HG03565 (cell line): ENCODE data around the gene RING1.

Source experiments
- ATAC-seq: cut with Tn5 transposase; IDR thresholded peaks from one replicate; pipeline ENCODE4 v1.9.1; 2021; ENCODE audit warnings: mild to moderate bottlenecking, moderate library complexity; ENCODE audit not compliant: unreplicated experiment

Gene RING1

DNA sequence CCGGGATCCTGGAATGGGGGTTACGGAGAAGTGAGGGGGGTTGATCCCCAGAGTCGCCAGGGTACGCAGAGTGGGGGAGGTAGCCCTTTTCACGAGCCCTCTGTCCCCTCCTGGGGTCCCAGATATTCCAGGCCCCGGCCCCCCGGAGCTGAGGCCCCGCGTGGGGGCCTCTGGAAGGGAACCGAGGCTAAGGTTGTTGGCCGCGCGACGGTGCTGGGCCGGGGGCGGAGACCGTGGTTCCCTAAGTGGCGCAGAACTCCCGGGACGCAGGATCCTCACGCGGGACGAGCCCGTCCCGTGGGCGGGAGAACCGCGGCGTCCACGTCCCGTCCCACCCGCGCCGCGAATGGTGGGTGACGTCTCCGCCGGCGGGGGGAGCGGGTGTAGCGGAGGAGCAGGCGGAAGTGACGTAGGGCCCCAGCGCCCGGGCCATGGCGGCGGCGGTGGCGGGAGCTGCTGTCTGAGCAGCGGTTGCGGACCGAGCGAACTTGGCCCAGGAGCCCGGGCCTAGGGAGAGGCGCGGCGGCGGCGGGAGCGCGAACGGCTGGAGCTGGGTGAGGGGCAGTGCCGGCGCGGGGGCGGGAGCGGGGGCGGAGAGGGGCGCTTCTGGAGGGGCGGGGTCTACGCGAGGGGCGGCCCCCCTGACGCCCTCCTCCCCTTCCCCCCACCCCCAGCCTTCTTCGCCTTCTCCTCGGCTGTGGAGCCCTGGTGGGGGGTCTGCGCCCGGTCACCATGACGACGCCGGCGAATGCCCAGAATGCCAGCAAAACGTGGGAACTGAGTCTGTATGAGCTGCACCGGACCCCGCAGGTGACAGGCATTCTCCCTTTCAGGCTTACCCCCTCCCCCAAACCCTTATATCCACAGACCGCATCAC is at the start of gene RING1:
Gene RING1 (plus strand): TSS at position 410 of the 877 bp plus-strand sequence. CDS start 323 bp downstream, at position 733.
- ATAC-seq = no peak

DNA sequence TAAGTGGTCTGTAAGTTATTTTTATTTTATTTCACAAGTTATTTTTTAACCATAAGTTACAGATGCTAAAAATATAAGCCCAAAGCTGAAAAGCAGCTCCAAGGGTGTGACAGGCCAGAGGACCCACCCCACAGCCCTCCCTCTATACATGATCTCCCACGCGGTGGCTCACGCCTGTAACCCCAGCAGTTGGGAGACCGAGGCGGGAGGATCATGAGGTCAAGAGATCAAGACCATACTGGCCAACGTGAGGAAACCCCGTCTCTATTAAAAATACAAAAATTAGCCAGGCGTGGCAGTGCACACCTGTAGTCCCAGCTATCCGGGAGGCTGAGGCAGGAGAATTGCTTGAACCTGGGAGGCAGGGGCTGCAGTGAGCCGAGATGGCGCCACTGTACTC is 48.2 kb upstream of the RING1 start:
- ATAC-seq = no peak

DNA sequence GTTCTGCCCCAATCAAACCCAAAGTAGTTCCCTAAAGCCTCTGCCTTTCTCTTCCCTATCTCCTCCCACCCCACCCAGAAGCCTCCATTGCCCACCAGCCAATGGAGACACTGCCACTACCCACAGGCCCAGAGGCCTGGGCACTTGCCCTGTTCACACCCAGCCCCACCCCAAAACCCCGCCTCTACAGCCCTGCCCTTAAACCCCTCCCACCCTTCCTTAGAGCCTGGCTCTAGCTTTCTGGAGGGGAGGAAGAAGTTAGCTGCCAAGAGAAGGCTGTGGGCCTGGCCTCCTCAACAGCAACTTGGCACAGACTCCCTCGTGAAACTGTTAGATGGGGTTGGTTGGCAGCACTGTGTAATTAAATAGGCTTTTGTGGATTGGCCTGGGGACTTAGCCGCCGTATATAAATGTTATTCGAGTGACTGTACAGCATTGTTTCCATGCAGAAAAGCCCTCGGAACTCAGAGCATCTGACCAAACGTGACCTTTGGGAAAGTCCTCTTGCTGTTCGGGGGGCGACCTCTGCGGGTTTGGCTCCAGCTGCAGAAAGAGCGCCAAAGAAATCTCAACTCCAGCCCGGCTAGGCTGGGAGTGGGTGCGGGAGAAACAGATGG is 47.5 kb upstream of the RING1 start:
- ATAC-seq = no peak

DNA sequence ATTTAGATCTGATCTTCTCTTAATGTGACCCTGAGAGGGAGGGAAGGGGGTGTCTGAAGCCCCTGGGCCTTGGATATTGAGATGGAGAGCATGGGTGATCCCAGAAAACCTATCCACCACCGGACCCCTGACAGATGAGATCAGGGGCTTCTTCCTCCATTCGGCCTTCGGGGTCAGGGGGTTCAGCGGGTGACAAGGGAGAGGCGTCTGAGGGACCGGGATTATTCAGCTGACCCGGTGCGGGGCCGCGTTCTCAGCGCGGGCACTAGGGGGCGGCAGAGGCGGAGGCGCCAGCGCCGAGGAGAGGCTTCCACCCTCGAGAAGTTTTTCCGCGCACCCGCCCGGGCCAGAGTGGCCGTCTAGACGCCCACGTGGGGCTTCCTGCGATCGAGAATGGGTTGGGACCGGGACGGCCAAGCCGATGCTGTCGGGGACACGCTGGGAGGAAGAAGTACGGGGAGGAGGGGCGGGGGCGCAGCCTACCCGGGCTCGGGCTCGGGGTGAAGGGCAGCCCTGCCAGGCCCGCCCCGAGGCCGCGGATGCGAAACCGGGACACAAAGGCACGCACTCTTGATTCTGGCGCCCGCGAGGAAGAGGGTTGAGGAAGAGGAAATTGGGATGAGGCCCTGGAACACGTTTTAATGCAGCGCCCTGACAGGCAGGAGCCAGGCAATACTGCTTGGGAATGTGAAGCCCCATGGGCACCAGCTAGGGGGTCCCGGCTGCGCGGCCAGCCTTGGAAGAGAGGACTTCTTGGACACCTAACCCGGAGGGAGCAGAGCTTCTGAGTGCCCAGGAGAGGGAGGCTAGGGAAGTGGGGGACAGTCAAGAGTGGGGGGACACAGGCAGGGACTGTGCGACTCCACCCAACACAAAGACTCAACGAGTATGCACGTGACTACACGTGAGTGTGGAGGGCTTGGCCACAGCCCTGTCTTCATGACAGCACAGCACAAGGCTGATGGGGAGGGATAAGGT is 46.7 kb upstream of the RING1 start:
- ATAC-seq = no peak

DNA sequence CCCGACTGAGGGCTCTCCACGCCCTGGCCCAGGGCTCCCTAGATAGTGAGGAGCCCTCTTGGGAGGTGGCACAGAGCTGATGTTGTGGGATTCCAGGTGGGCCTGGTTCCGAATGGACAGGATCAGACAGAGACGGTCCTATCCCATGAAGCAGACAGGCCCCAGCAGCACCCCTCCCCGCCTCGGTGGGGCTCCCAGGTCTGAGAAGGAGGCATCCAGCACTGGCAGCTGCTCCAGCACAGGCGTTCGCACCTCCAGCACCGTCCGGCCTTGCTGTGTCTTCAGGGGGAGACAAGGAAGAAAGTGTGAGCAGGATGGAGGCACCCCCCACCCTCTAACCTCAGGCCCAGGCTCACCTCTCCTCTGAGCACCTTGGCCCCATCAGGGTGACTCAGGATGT is 44.8 kb upstream of the RING1 start:
- ATAC-seq = no peak

DNA sequence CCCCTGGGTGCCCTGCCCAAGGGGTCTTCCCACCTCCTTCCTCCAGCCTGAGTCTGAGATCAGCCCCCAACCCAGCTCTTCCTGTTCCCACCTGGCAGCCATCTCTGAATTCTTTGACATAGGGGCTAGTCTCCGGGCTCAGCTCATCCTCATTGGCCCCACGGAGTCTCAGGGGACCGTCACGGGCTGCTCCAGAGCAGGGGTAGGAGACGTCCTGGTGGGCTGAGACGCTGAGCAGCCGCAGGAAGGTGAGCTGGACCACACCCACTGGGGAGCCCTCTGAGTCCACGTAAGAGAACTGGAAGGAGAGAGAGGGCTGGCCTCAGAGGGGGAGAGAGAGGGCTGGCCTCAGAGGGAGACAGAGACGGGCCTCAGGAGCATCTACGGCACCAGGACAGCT is 44.1 kb upstream of the RING1 start:
- no peak for ATAC-seq

DNA sequence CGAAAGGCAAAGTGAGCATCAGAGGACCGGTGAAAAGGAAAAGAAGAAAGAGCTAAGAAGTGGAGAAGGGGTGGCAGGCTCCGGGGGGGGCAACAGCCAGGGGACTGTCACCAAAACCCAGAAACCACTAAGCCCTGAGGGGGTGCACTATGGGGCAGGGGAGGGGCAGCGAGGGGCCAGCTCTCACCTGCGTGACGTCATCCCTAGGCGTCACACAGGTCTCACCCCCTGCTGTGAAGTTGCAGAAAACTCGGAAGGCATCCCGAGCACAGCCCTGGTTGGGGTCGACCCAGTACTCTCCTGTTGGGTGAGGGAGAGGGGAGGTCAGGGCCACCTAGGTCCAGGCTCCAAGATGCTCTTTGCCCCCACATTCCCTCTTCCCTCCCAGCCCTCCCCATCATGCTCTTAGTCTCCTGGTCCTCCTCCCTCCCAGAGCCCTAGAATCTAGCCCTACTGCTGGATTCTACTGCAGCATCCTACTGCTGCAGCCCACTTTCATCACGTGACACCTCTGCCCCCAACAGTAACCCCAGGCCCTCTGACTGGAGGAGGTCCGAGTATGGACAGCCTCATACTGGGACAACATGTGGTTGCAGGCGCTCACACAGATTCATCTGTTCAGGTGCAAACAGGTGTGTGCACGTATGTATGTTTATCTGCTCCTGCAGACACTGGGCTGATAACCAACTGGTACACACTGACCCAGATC is 43.5 kb upstream of the RING1 start:
- ATAC-seq = no peak

DNA sequence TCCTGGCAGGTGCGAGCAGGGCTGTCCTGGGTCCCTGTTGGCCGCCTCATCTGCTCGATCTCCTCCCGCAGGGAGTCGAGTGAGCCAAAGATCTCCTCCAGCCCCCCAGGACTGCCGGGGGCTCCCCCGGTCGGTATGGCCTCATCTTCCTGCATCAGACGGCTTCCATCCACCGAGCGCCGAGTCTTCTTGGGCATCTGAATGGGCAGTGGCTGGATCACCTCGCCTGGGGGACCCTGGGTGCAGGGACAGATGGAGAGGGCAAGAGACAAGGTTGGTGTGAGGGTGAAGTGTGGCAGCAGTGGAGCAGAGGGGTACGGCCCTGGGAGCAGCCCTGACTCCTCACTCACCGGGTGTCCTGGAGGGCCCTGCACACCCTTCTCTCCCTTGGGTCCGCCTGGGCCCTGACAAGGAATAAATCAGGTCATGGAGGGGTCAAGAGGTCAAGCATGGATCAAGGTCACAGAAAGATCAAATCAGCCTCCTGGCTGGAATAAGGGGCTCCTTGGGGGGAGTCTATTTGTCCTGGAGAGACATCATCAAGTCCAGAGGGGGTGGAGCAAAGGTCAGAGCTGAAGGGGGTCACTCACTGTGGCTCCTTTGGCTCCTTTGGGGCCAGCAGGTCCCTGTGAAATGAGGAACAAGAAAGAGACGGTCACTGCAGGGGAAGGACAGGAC is 42.6 kb upstream of the RING1 start:
- ATAC-seq = no peak

DNA sequence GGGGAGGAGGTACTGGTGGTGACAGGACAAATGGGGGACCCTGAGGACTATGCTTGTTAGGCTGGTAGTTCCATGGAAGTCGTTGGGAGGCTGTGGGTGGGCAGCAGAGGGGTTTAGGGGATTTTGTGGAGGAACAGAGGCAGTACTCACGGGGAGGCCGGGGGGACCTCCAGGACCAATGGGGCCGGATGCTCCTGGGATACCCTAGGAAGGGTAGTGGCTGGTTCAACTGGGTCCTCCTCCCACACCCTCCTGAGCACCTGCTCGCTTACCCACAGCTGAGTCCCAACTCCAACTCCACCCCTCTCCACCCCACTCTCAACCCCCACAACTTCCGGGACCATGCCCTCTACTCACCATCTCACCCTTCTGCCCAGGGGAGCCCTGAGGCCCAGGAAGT is 41.9 kb upstream of the RING1 start:
- ATAC-seq = no peak

DNA sequence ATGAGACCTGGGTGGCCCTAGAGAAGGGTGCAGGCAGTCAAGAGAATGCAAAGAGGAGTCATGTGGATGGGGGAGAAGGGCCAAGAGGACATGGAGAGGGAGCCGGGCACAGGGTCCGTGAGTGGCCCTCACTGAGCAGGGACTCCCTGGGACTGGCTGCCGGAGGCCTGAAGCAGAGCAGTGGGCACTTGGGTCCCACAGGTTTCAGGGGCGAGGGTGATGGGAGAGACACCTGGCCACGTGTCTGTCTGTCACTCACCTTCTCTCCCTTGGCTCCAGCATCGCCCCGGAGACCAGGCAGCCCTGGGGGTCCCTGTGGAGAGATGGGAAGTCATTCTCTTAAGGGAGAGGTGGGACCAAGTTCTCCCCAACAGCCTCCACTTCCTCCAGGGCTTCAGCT is 41.5 kb upstream of the RING1 start:
- no peak for ATAC-seq

DNA sequence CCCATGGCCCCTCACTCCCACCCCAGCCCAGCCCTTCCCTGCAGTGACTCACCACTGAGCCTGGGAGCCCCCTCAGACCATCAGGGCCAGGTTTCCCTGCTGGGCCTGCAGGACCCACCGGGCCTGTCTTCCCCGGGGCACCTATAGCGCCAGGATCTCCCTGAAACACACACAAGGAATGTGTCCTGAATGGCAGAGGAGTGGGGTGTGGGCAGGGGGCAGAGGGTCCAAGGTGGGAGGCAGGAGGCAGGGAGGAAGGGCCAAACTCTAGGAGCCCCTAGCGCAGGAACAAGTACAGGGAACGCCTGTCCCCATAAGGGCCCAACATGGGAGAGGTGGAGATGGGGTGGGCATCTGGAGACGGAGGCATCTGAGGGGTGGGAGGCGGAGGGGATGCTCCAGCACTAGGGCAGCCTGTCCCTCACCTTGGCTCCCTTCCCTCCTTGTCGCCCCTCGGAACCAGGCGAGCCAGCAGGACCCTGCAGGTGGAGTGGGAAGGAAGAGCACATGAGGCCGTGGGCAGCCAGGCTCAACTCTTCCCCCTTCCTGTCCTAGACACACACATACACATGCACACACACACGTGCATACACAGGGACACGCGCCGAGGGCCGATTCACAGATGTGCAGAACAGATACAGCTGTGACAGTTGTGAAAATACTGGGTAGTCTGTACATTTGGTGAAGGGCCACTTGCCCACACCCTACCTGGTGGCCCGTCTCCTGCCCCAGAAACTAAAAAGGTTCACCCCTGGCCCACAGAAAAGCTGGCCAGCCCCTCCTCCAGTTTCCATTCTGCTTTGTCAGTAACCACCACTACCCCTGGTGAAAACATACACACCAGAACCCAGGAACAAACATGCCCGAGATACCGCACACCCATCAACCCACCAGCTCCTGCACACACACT is 40.7 kb upstream of the RING1 start:
- no peak for ATAC-seq

DNA sequence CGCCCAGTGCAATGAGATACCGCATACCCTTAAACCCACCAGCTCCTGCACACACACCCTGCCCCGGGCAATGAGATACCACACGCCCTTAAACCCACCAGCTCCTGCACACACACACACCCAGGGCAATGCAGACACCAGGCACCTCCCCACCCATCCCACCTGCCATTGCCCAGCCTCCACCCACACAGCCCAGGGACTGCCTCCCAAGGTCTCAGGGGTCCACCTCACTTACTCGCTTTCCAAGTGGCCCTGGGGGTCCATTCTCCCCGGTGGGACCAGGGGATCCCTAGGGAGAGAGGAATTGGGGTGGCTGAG is 40.1 kb upstream of the RING1 start:
- ATAC-seq = no peak

DNA sequence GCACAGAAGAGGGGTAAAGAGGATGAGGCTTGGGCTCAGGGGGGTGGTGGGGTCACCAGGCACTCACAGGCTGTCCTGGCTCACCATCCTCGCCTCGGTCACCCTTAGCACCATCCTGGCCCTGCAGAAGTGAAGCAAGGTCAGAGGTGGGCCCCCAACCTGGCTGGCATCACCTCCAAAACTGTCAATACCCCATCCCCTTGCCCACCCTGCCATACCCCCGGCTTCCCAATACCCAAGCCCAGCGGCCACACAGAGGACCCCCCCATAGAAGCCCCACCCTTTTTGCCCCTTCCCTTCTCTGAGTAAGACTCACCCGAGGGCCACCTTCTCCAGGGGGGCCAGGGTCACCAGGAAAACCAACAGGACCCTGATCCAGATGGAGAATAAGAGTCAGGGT is 39.7 kb upstream of the RING1 start:
- no peak for ATAC-seq

DNA sequence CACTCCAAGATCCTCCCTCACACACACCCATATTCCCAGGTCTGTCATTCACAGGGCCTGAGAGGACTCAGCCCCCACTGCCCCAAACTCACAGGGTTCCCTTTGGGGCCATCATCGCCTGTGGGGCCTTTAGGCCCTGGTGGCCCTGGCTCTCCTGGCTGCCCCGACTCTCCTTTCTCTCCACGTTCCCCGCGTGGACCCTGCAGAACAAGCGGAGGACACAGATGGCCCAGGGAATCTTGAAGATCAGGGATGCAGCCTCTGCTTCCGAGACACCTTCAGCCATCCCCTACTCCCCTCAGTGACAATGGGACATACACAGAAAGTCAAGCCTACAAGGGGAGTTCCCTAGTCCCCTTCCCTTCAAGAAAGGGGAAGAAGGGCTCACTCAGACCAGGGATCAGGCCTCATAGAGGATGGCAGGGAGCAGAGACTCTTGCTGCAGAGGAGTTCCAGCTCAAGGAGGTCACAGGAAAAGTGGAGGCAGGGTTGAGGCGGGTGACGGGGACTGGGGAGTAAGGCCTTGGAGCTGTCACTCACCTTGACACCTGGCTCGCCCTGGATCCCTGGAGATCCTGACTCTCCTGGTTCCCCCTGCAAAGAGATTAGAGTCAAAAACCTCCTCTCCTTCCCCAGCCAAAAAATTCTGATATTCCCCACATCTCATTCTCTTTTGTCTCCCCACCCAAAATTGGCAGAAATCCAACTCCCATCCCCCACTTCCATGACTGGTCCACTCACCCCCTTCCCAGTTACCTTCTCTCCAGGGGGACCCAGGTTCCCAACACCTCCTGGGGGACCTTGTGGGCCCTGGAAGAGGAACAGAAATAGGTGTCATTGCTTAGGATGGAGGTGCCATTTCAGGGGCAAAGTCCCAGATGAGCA is 38.8 kb upstream of the RING1 start:
- no peak for ATAC-seq

DNA sequence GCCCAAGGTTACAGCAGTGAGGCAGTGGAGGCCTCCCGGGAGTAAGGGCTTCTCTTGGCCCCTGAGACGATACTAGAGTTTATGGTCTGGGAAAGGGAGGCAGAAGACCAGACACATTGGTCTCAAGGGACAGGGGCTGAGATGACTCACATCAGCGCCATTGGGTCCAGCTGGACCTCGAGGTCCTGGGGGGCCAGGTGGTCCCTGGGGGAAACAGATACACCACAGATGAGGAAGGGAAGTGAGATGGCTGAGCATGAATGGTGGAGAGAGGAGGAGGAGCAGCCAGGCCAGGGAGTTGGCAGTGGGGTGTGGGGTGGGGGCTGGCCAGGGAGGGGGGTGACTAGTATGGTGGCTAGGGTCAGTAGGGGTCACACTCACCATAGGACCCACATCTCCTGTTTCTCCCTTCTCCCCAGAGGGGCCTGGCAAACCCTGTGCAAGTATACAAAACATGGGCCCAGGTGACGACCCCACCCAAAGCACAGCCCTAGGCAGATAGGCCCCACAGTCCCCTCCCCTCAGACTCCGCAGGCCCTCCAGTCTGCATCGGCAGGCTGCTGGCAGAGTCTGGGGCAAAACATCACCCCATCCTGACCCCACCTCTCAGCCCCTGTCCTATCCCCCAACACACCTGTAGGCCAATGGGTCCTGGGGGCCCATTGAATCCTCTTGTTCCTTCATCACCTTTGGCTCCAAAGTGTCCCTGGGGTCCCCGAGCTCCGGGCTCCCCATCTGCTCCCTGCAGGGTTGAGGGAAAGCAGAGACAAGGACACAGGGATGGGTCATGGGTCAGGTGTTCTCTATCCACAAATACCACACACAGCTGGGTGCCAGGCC is 37.9 kb upstream of the RING1 start:
- ATAC-seq = no peak

DNA sequence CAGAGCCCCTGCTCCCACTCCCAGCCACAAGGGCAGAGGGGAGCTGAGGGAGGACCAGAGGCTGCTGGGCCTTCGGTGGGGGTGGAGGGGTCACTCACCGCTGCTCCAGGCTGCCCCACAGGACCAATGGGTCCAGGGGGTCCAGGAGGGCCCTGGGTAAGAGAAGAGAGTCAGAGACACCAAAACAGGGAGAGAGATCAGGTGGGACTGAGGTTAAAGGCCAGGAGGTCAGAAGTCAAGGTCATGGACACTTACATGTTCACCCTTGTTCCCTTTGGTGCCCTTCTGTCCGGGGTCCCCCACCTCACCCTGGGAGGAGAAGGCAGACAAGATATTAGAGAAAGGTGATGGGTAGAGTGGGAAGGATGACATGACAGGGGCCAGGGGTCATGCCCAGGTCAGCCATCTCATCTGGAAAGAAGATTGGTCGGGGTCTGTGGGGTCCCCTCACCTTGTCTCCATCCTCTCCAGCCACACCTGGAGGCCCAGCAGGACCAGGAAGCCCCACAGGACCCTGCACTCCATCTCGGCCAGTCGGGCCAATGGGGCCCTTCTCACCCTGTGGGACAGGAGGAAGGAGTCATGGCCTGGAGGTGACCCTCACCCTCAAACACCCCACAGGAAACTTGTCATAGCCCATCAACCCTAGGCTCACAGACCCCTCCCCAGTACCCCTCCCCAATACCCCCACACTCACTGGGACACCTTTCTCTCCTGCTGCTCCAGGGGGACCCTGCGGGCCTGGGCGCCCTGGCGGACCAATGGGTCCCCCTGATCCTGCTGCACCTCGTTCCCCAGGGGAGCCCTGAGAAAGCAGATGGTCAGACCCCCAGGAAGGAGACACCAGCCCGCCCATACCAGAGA is 37.1 kb upstream of the RING1 start:
- no peak for ATAC-seq
